HepG2 (cell line): ENCODE data around the gene SLC7A4. TPM values are rescaled to one million over a fixed set of nuclear protein-coding genes. Genes with fewer than 3 reads are reported as not detected.

ENCODE experiments used
- ARNTL ChIP-seq: sonication (generic); formaldehyde crosslinking; IDR thresholded peaks from 2 replicates; pipeline ENCODE4 v1.4.0; 2020; ENCODE audit warnings: mild to moderate bottlenecking, missing genetic modification reagents
- DRAP1 ChIP-seq: IDR thresholded peaks from 2 replicates; pipeline ENCODE4 v1.6.1; 2016; ENCODE audit warnings: missing genetic modification reagents, missing compliant biosample characterization
- EEA1 ChIP-seq: sonication (generic); formaldehyde crosslinking; IDR thresholded peaks from 2 replicates; pipeline ENCODE4 v1.5.1; 2020; ENCODE audit warnings: mild to moderate bottlenecking, missing genetic modification reagents, borderline replicate concordance
- ERF ChIP-seq: IDR thresholded peaks from 2 replicates; pipeline ENCODE4 v1.6.1; 2018; ENCODE audit warnings: missing biosample characterization, missing genetic modification reagents
- GATAD1 ChIP-seq: IDR thresholded peaks from 2 replicates; pipeline ENCODE4 v1.6.1; 2016; ENCODE audit warnings: missing genetic modification reagents, missing compliant biosample characterization
- HES4 ChIP-seq: sonication (generic); formaldehyde crosslinking; IDR thresholded peaks from 2 replicates; pipeline ENCODE4 v1.9.0; 2021; ENCODE audit warnings: mild to moderate bottlenecking, missing genetic modification reagents, borderline replicate concordance
- HMG20B ChIP-seq: conservative IDR thresholded peaks from 2 replicates; pipeline ENCODE4 v1.6.1; 2016; ENCODE audit warnings: missing genetic modification reagents, missing compliant biosample characterization
- IKZF5 ChIP-seq: IDR thresholded peaks from 2 replicates; pipeline ENCODE4 v1.6.1; 2018; ENCODE audit warnings: missing genetic modification reagents, mild to moderate bottlenecking, missing compliant biosample characterization
- IRF2 ChIP-seq: IDR thresholded peaks from 2 replicates; pipeline ENCODE4 v1.6.1; 2018; ENCODE audit warnings: missing genetic modification reagents, missing compliant biosample characterization
- KLF16 ChIP-seq, 2 experiments: sonication (generic) in 1 of 2; formaldehyde crosslinking in 1 of 2; IDR thresholded peaks; 2 replicates each; pipeline versions ENCODE4 v1.6.1 to v1.8.0; 2016 to 2023; ENCODE audit warnings: missing genetic modification reagents in 2 of 2, missing compliant biosample characterization in 1 of 2
- KLF6 ChIP-seq: IDR thresholded peaks from 2 replicates; pipeline ENCODE4 v1.8.0; 2016; ENCODE audit warnings: missing biosample characterization, missing genetic modification reagents
- MXD3 ChIP-seq: IDR thresholded peaks from 2 replicates; pipeline ENCODE4 v1.6.1; 2016; ENCODE audit warnings: mild to moderate bottlenecking, missing biosample characterization, missing genetic modification reagents
- MXD4 ChIP-seq: IDR thresholded peaks from 2 replicates; pipeline ENCODE4 v1.6.1; 2016; ENCODE audit warnings: mild to moderate bottlenecking, missing biosample characterization, missing genetic modification reagents
- NCOA2 ChIP-seq: sonication (generic); formaldehyde crosslinking; IDR thresholded peaks from 2 replicates; pipeline ENCODE4 v1.8.0; 2022; ENCODE audit warnings: inconsistent platforms
- PHF5A ChIP-seq: IDR thresholded peaks from one replicate; pipeline ENCODE4 v1.6.1; 2018; ENCODE audit warnings: low read depth, missing genetic modification reagents; ENCODE audit not compliant: unreplicated experiment
- RXRB ChIP-seq: IDR thresholded peaks from 2 replicates; pipeline ENCODE4 v1.6.1; 2016; ENCODE audit warnings: borderline replicate concordance, missing genetic modification reagents, missing compliant biosample characterization
- SNAPC5 ChIP-seq: sonication (generic); formaldehyde crosslinking; IDR thresholded peaks from 2 replicates; pipeline ENCODE4 v1.8.1; 2023; ENCODE audit warnings: mild to moderate bottlenecking, missing genetic modification reagents, borderline replicate concordance
- SRSF4 ChIP-seq: fragments of 200-400 bp; formaldehyde crosslinking; IDR thresholded peaks from one replicate; pipeline ENCODE4 v1.6.1; 2018; ENCODE audit warnings: mild to moderate bottlenecking, low read depth, low read length, moderate library complexity; ENCODE audit not compliant: poor library complexity, severe bottlenecking
- THAP11 ChIP-seq: IDR thresholded peaks from 2 replicates; pipeline ENCODE4 v1.6.1; 2016; ENCODE audit warnings: missing biosample characterization, missing genetic modification reagents
- ZBTB44 ChIP-seq: sonication (generic); formaldehyde crosslinking; IDR thresholded peaks from 2 replicates; pipeline ENCODE4 v1.4.0; 2020; ENCODE audit warnings: missing genetic modification reagents
- ZNF335 ChIP-seq: sonication (generic); formaldehyde crosslinking; IDR thresholded peaks from 2 replicates; pipeline ENCODE4 v1.4.0; 2020; ENCODE audit warnings: missing genetic modification reagents
- ZNF543 ChIP-seq: sonication (generic); formaldehyde crosslinking; IDR thresholded peaks from 2 replicates; pipeline ENCODE4 v1.4.0; 2020; ENCODE audit warnings: mild to moderate bottlenecking, missing genetic modification reagents
- ZNF574 ChIP-seq: sonication (generic); formaldehyde crosslinking; IDR thresholded peaks from 2 replicates; pipeline ENCODE4 v1.4.0; 2020; ENCODE audit warnings: missing genetic modification reagents
- ZNF792 ChIP-seq: IDR thresholded peaks from 2 replicates; pipeline ENCODE4 v1.6.1; 2016
- polyA plus RNA-seq, 8 experiments: library from polyadenylated mRNA; depleted of rRNA in 3 of 8; stranded (reverse) in 7 of 8; unstranded in 1 of 8; fragments of >200 nt; fragmentation: Illumina TruSeq in 4 of 8; extraction: Trizol in 4 of 8; gene quantifications; 2 replicates each; pipeline versions ENCODE4 v1.2.1 to v1.2.3, GENCODE V29; 2011 to 2016; ENCODE audit warnings: low read depth in 4 of 8, missing spikeins in 1 of 8, mixed read lengths in 1 of 8; ENCODE audit not compliant: insufficient read depth in 1 of 8
- total RNA-seq, 5 experiments: library from RNA; depleted of rRNA; stranded (reverse); fragments of >200 nt; fragmentation: Illumina TruSeq; extraction: Trizol; gene quantifications; 2 replicates each; pipeline ENCODE4 v1.2.3, GENCODE V29; 2016; ENCODE audit warnings: low read depth in 1 of 5

SLC7A4 gene
- total and polyA plus RNA-seq, 2 of the 13 experiments (the other 11 are each of a cell fraction or from before 2014, with no cell fraction given): not detected

GRCh38 chr22:21009638-21010425 lies 22.5 kb downstream of the SLC7A4 start (continued):
- TF ChIP-seq DRAP1 (CRISPR knock-in tag) (peak; percentile 52; the same call in 1 of the 2 replicates), ZNF335 (peak; percentile 71; the same call in 1 of the 2 replicates), PHF5A (CRISPR knock-in tag) (peak; percentile 35), HES4 (CRISPR knock-in tag) (peak; percentile 94), ARNTL (CRISPR knock-in tag) (peak; percentile 59; the same call in 1 of the 2 replicates), ZNF543 (CRISPR knock-in tag) (peak; percentile 37; the same call in 1 of the 2 replicates), GATAD1 (CRISPR knock-in tag) (0 out of 2 replicates have a peak, but pooled peaks have one; percentile 65), THAP11 (CRISPR knock-in tag) (peak; percentile 62), ZNF792 (peak; percentile 89), SNAPC5 (CRISPR knock-in tag) (no peak), RXRB (CRISPR knock-in tag) (peak; percentile 87), NCOA2 (CRISPR knock-in tag) (peak; percentile 56; the same call in 1 of the 2 replicates), KLF6 (peak; percentile 97), MXD3 (peak; percentile 89), ERF (CRISPR knock-in tag) (peak; percentile 90), HMG20B (CRISPR knock-in tag) (peak; percentile 75; the same call in 1 of the 2 replicates), KLF16 (CRISPR knock-in tag; IDR thresholded peaks at IDR 0.05) (peak in 1 of 2 experiments; percentile 96; a peak in 2 of 4 replicates), ZBTB44 (CRISPR knock-in tag) (peak; percentile 96), IRF2 (CRISPR knock-in tag) (peak; percentile 78; the same call in 1 of the 2 replicates), ZNF574 (CRISPR knock-in tag) (peak; percentile 73), EEA1 (peak; percentile 42; the same call in 1 of the 2 replicates), IKZF5 (CRISPR knock-in tag) (peak; percentile 78; the same call in 1 of the 2 replicates), MXD4 (CRISPR knock-in tag) (peak; percentile 66; the same call in 1 of the 2 replicates), SRSF4 (no peak)
